ENCODE results near the gene PFN1.

Gene PFN1

DNA sequence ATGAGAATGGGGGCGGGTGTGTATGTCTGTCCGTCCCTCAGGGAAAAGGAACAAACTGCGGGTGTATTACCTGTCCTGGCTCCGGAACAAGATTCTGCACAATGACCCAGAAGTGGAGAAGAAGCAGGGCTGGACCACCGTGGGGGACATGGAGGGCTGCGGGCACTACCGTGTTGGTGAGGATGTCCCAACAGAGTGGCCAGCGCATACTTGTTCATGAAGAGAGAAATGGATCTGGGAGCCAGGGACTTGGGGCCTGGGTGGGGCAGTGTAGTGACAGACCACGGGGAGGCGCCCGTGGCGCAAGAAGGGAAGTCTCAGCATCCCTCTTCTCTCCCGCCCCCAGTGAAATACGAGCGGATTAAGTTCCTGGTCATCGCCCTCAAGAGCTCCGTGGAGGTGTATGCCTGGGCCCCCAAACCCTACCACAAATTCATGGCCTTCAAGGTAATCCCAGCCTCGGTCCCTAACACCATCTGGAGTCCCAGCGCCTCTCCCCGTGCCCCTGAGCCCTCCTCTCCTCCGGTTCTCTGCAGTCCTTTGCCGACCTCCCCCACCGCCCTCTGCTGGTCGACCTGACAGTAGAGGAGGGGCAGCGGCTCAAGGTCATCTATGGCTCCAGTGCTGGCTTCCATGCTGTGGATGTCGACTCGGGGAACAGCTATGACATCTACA, 52.5 kb downstream of the PFN1 start:
- no peak for DNase-seq
